HCT116 (cell line): ENCODE measurements around the gene TMEM138. TPM values are rescaled to one million over a fixed set of nuclear protein-coding genes. Genes with fewer than 3 reads are reported as not detected.

Experiments used
- ATAC-seq: fragments of 200-7000 bp; cut with Tn5 transposase; 2 replicates; pipeline ENCODE4 v1.9.1; 2020; ENCODE audit warnings: mild to moderate bottlenecking, moderate library complexity
- BruUV-seq: library from RNA; stranded (reverse); fragments of 400-500 nt; replicated peaks from 2 replicates; lab custom pipeline; 2021; lab: Mats Ljungman, UMichigan
- CTCF ChIA-PET: fragments of 300-600 bp; sonication (Branson Sonifier 250); formaldehyde crosslinking; loops from one replicate; lab custom pipeline; 2021; ENCODE audit warnings: antibody characterized with exemption; lab: Charles Lee
- POLR2A ChIA-PET: fragments of 300-600, 350-600 bp; sonication (Branson Sonifier 250); formaldehyde crosslinking; loops from one replicate; lab custom pipeline; 2021; ENCODE audit warnings: antibody characterized with exemption; lab: Charles Lee
- RAD21 ChIA-PET, 2 experiments: fragments of 300-600 bp; sonication (Branson Sonifier 250); formaldehyde crosslinking; loops; one replicate each; lab custom pipeline; 2023; ENCODE audit warnings: low total read pairs in 2 of 2; ENCODE audit not compliant: uncharacterized antibody in 2 of 2, unreplicated experiment in 2 of 2, low non-redundant PET in 1 of 2; lab: Charles Lee
- DNase-seq: peaks from one replicate; pipeline ENCODE4 v3.0.0-alpha.2; 2010; ENCODE audit warnings: low read depth, low spot score
- H2AFZ ChIP-seq: fragments of 200-600 bp; shearing (Covaris generic), sonication (generic); 2 replicates; pipeline ENCODE4 v1.6.1; 2017; ENCODE audit warnings: low read depth, mixed run types, mixed read lengths, antibody characterized with exemption, low read length; ENCODE audit not compliant: poor library complexity, severe bottlenecking
- H3K27ac ChIP-seq: 2 replicates; pipeline ENCODE4 v1.5.1; 2012; ENCODE audit warnings: low read depth, low read length
- H3K27me3 ChIP-seq: fragments of 200-600 bp; sonication (generic); 2 replicates; pipeline ENCODE4 v1.6.1; 2016; ENCODE audit warnings: mixed run types, low read length, mixed read lengths; ENCODE audit not compliant: insufficient read depth
- H3K36me3 ChIP-seq, 2 experiments: fragments of 200-500 bp in 1 of 2; fragments of 200-600 bp in 1 of 2; sonication (Bioruptor generic) in 1 of 2; sonication (generic) in 1 of 2; 2 replicates each; pipeline versions ENCODE4 v1.5.1 to v1.6.1; 2014 to 2016; ENCODE audit warnings: low read length in 2 of 2, inconsistent platforms in 1 of 2, mixed read lengths in 1 of 2, mixed run types in 1 of 2; ENCODE audit not compliant: insufficient read depth in 2 of 2, control insufficient read depth in 1 of 2
- H3K4me1 ChIP-seq, 2 experiments: fragments of 200-600 bp in 1 of 2; sonication (generic) in 1 of 2; 2 replicates each; pipeline versions ENCODE4 v1.5.1 to v1.6.1; 2012 to 2017; ENCODE audit warnings: low read length in 2 of 2, inconsistent platforms in 1 of 2, mild to moderate bottlenecking in 1 of 2, mixed read lengths in 1 of 2, mixed run types in 1 of 2, moderate library complexity in 1 of 2; ENCODE audit not compliant: insufficient read depth in 2 of 2, control insufficient read depth in 1 of 2
- H3K4me2 ChIP-seq: fragments of 200-600 bp; sonication (generic); 2 replicates; pipeline ENCODE4 v1.6.1; 2017; ENCODE audit warnings: mixed run types, low read length, mixed read lengths
- H3K4me3 ChIP-seq, 2 experiments: fragments of 200-600 bp in 1 of 2; sonication (generic) in 1 of 2; replicated peaks in 1 of 2; 2 replicates each; pipeline ENCODE4 v1.5.1; 2011 to 2016; ENCODE audit warnings: low read length in 2 of 2, control low read depth in 1 of 2, low read depth in 1 of 2, mild to moderate bottlenecking in 1 of 2, mixed read lengths in 1 of 2, mixed run types in 1 of 2
- H3K79me2 ChIP-seq: fragments of 200-600 bp; sonication (generic); 2 replicates; pipeline ENCODE4 v1.6.1; 2017; ENCODE audit warnings: mild to moderate bottlenecking, mixed run types, low read length, moderate library complexity, mixed read lengths; ENCODE audit not compliant: insufficient read depth
- H3K9ac ChIP-seq: fragments of 200-600 bp; sonication (generic); 2 replicates; pipeline ENCODE4 v1.6.1; 2016; ENCODE audit warnings: low read length, mixed read lengths
- H3K9me2 ChIP-seq: fragments of 200-600 bp; sonication (generic), shearing (Covaris generic); 2 replicates; pipeline ENCODE4 v1.6.1; 2017; ENCODE audit warnings: mixed run types, mild to moderate bottlenecking, moderate library complexity; ENCODE audit not compliant: insufficient read depth
- H3K9me3 ChIP-seq, 2 experiments: fragments of 200-500 bp in 1 of 2; fragments of 200-600 bp in 1 of 2; sonication (Bioruptor generic) in 1 of 2; sonication (generic) in 1 of 2; 2 replicates each; pipeline ENCODE4 v1.6.1; 2014 to 2017; ENCODE audit warnings: low read length in 2 of 2, mixed read lengths in 2 of 2, inconsistent platforms in 1 of 2, low read depth in 1 of 2, mild to moderate bottlenecking in 1 of 2, mixed run types in 1 of 2, moderate library complexity in 1 of 2; ENCODE audit not compliant: control insufficient read depth in 1 of 2, insufficient read depth in 1 of 2
- H4K20me1 ChIP-seq: fragments of 200-600 bp; sonication (generic), shearing (Covaris generic); 2 replicates; pipeline ENCODE4 v1.6.1; 2017; ENCODE audit warnings: mixed run types, mild to moderate bottlenecking, moderate library complexity; ENCODE audit not compliant: insufficient read depth
- CBX3 ChIP-seq: IDR thresholded peaks from 2 replicates; pipeline ENCODE4 v1.6.1; 2012; ENCODE audit warnings: low read depth
- JUND ChIP-seq: IDR thresholded peaks from 2 replicates; pipeline ENCODE4 v1.6.1; 2012
- POLR2A ChIP-seq: IDR thresholded peaks from 2 replicates; pipeline ENCODE4 v1.7.0; 2011; ENCODE audit warnings: borderline replicate concordance; ENCODE audit not compliant: insufficient read depth, insufficient read length; ENCODE audit errors: extremely low read depth
- POLR2AphosphoS5 ChIP-seq: IDR thresholded peaks from 2 replicates; pipeline ENCODE4 v1.6.1; 2011; ENCODE audit warnings: mild to moderate bottlenecking, low read depth, low read length, moderate library complexity
- SIN3A ChIP-seq: IDR thresholded peaks from 2 replicates; pipeline ENCODE4 v1.6.1; 2012; ENCODE audit warnings: low read depth
- intact Hi-C: fragments of 100-400 bp; cut with micrococcal nuclease; formaldehyde crosslinking; loops from 2 replicates; pipeline ENCODE4 v1.10.0; 2022
- total RNA-seq: library from RNA; stranded (reverse); gene quantifications from one replicate; pipeline ENCODE4 v1.2.1, GENCODE V29; 2021; ENCODE audit not compliant: unreplicated experiment

The TMEM138 gene
- total RNA-seq, 1 experiment from 2014 or later: 45.0 TPM

GRCh38 chr11:61345954-61346843, 16.0 kb upstream of the TMEM138 start:
- no peaks in the 10 kb centered on the region for H3K27me3 ChIP-seq
- TF ChIP-seq SIN3A (no peak), POLR2A (no peak)
- no peaks in the 10 kb centered on the region for H3K4me1 ChIP-seq
- DNase-seq: no peak
- BruUV-seq: TSS peak; percentile 33
- no peaks in the 10 kb centered on the region for H4K20me1 ChIP-seq
- ChIA-PET POLR2A (no interaction called here), CTCF (interaction anchor here (0.7 kb wide), 1 partner anchor 10 kb away, joined by 3 read pairs; no protein-coding TSS in a partner anchor), RAD21 (no interaction called here)
- no peaks in the 10 kb centered on the region for H3K9me2 ChIP-seq
- intact Hi-C loops: no loop called here
- H3K4me2 ChIP-seq: no peak overlapping the region
- no peaks in the 10 kb centered on the region for H3K9me3 ChIP-seq
- H3K4me3 ChIP-seq: no peak overlapping the region
- H3K27ac ChIP-seq: no peak overlapping the region
- no peaks in the 10 kb centered on the region for H3K79me2 ChIP-seq
- no peak overlapping the region for H2AFZ ChIP-seq
- peaks cover 12 to 14% of the 10 kb centered on the region in 2 experiments; a peak in 2 of 4 replicates for H3K36me3 ChIP-seq
- H3K9ac ChIP-seq: no peak overlapping the region
- no peak for ATAC-seq

GRCh38 chr11:61347916-61348461, 14.2 kb upstream of the TMEM138 start:
- no peaks in the 10 kb centered on the region for H3K9me2 ChIP-seq
- H3K4me2 ChIP-seq: no peak overlapping the region
- POLR2A ChIA-PET: interaction anchor here (1.2 to 1.5 kb wide), 2 partner anchors 12 to 14 kb away, joined by 3 to 6 read pairs; partner anchors contain the start of genes CYB561A3 and TMEM138
- BruUV-seq: no TSS peak
- H3K36me3 ChIP-seq: peaks cover 10 to 11% of the 10 kb centered on the region in 2 experiments; a peak in 3 of 4 replicates
- no peaks in the 10 kb centered on the region for H4K20me1 ChIP-seq
- H3K27me3 ChIP-seq: no peaks in the 10 kb centered on the region
- RAD21 ChIA-PET: no interaction called here
- H3K79me2 ChIP-seq: no peaks in the 10 kb centered on the region
- H2AFZ ChIP-seq: no peak overlapping the region
- ATAC-seq (peak; percentile 36; the same call in 1 of the 2 replicates), DNase-seq (no peak)
- H3K4me3 ChIP-seq: no peak overlapping the region
- H3K9ac ChIP-seq: no peak overlapping the region
- TF ChIP-seq POLR2AphosphoS5: peak; percentile 28; the same call in 1 of the 2 replicates
- no peak for TF ChIP-seq JUND
- no peak for TF ChIP-seq CBX3
- no peak overlapping the region for H3K27ac ChIP-seq
- H3K9me3 ChIP-seq: no peaks in the 10 kb centered on the region
- CTCF ChIA-PET: interaction anchor here (2.1 kb wide), 1 partner anchor 12 kb away, joined by 14 read pairs; no protein-coding TSS in a partner anchor
- H3K4me1 ChIP-seq: no peaks in the 10 kb centered on the region
- intact Hi-C loops: no loop called here
